ENCODE results near the gene CLEC4E. TPM values are rescaled to one million over a fixed set of nuclear protein-coding genes. Genes with fewer than 3 reads are reported as not detected.
"Not testable (repeated sequence)": the region's sequence is repeated elsewhere in the genome, so short reads cannot be mapped to it uniquely, and the experiment has no call there.

Gene CLEC4E
- total RNA-seq, 1 donor from 2014 or later: not detected

- Histone ChIP-seq H3K27ac (no peak overlapping the region), H3K27me3 (no peaks in the 10 kb centered on the region), H3K4me3 (no peak overlapping the region), H3K9me3 (no peaks in the 10 kb centered on the region), H3K36me3 (no peaks in the 10 kb centered on the region), H3K4me1 (no peaks in the 10 kb centered on the region)
- no peak for DNase-seq (ENCODE audit: low spot score in 2 of 2)
- no peak for TF ChIP-seq CTCF (IDR thresholded peaks at IDR 0.05)
- intact Hi-C loops (cut with DNase I): no loop called here
Measured at GRCh38 chr12:8572507-8572906, 31.8 kb upstream of the CLEC4E start.

GRCh38 chr12:8566525-8566924 is 25.8 kb upstream of the CLEC4E start:
- H3K9me3 ChIP-seq: peaks cover 0 to 14% of the 10 kb centered on the region in 2 donors
- H3K27ac ChIP-seq: no peak overlapping the region
- DNase-seq (ENCODE audit: low spot score in 2 of 2): no peak
- TF ChIP-seq CTCF (IDR thresholded peaks at IDR 0.05): no peak
- H3K36me3 ChIP-seq: no peaks in the 10 kb centered on the region
- H3K4me1 ChIP-seq: no peaks in the 10 kb centered on the region
- no peak overlapping the region for H3K4me3 ChIP-seq
- no peaks in the 10 kb centered on the region for H3K27me3 ChIP-seq
- intact Hi-C loops (cut with DNase I): no loop called here

GRCh38 chr12:8566052-8566451 is 25.3 kb upstream of the CLEC4E start:
- H3K4me3 ChIP-seq; H3K4me1 ChIP-seq; H3K27me3 ChIP-seq; DNase-seq (ENCODE audit: low spot score in 2 of 2); H3K36me3 ChIP-seq; intact Hi-C loops (cut with DNase I); H3K27ac ChIP-seq: not testable (repeated sequence)
- H3K9me3 ChIP-seq: peaks cover 0 to 14% of the 10 kb centered on the region in 2 donors

GRCh38 chr12:8564656-8565055 is 24.0 kb upstream of the CLEC4E start:
- no peaks in the 10 kb centered on the region for H3K36me3 ChIP-seq
- H3K4me1 ChIP-seq: no peaks in the 10 kb centered on the region
- peaks cover 0 to 14% of the 10 kb centered on the region in 2 donors for H3K9me3 ChIP-seq
- intact Hi-C loops (cut with DNase I): no loop called here
- TF ChIP-seq CTCF (IDR thresholded peaks at IDR 0.05): no peak
- no peak for DNase-seq (ENCODE audit: low spot score in 2 of 2)
- H3K4me3 ChIP-seq: no peak overlapping the region
- H3K27ac ChIP-seq: no peak overlapping the region
- H3K27me3 ChIP-seq: no peaks in the 10 kb centered on the region

GRCh38 chr12:8563356-8563755 is 22.7 kb upstream of the CLEC4E start:
- DNase-seq (ENCODE audit: low spot score in 2 of 2): no peak
- H3K27me3 ChIP-seq: no peaks in the 10 kb centered on the region
- intact Hi-C loops (cut with DNase I): no loop called here
- TF ChIP-seq CTCF (IDR thresholded peaks at IDR 0.05): no peak
- H3K36me3 ChIP-seq: no peaks in the 10 kb centered on the region
- H3K27ac ChIP-seq: no peak overlapping the region
- peaks cover 0 to 14% of the 10 kb centered on the region in 2 donors for H3K9me3 ChIP-seq
- H3K4me1 ChIP-seq: no peaks in the 10 kb centered on the region
- H3K4me3 ChIP-seq: no peak overlapping the region

- no peak for TF ChIP-seq CTCF (IDR thresholded peaks at IDR 0.05)
- intact Hi-C loops (cut with DNase I): no loop called here
Measured at GRCh38 chr12:8562310-8562709, 21.6 kb upstream of the CLEC4E start.

More at GRCh38 chr12:8562310-8562709, 21.6 kb upstream of the CLEC4E start:
- Histone ChIP-seq H3K9me3 (peaks cover 0 to 14% of the 10 kb centered on the region in 2 donors), H3K4me3 (no peak overlapping the region), H3K27ac (no peak overlapping the region), H3K36me3 (no peaks in the 10 kb centered on the region), H3K4me1 (no peaks in the 10 kb centered on the region), H3K27me3 (no peaks in the 10 kb centered on the region)
- no peak for DNase-seq (ENCODE audit: low spot score in 2 of 2)
